ENCODE measurements around the gene RAD51B.

Gene RAD51B

GRCh38 chr14:68241862-68242487 is 422.4 kb downstream of the RAD51B start:
- Mint-ChIP-seq H3K4me3 (no peak overlapping the region), H3K36me3 (peaks cover 5% of the 10 kb centered on the region), H3K4me1 (peaks cover 16% of the 10 kb centered on the region), H3K27ac (no peak overlapping the region), H3K9me3 (no peaks in the 10 kb centered on the region), H3K27me3 (no peaks in the 10 kb centered on the region)
- ATAC-seq: no peak

- no peaks in the 10 kb centered on the region for H3K9me3 Mint-ChIP-seq
- peaks cover 23% of the 10 kb centered on the region for H3K4me1 Mint-ChIP-seq
- H3K36me3 Mint-ChIP-seq: no peaks in the 10 kb centered on the region
- H3K27me3 Mint-ChIP-seq: no peaks in the 10 kb centered on the region
- no peak overlapping the region for H3K4me3 Mint-ChIP-seq
- no peak for ATAC-seq
- H3K27ac Mint-ChIP-seq: no peak overlapping the region
Measured at GRCh38 chr14:68243450-68244010, 424.0 kb downstream of the RAD51B start.

- Mint-ChIP-seq H3K4me3 (no peak overlapping the region), H3K27me3 (no peaks in the 10 kb centered on the region), H3K36me3 (no peaks in the 10 kb centered on the region), H3K4me1 (peaks cover 24% of the 10 kb centered on the region), H3K9me3 (no peaks in the 10 kb centered on the region), H3K27ac (no peak overlapping the region)
- ATAC-seq: no peak
Measured at GRCh38 chr14:68244262-68244980, 424.8 kb downstream of the RAD51B start.

- Mint-ChIP-seq H3K27me3 (no peaks in the 10 kb centered on the region), H3K4me1 (peaks cover 31% of the 10 kb centered on the region), H3K9me3 (no peaks in the 10 kb centered on the region), H3K4me3 (no peak overlapping the region), H3K27ac (peak overlapping the region; percentile 44), H3K36me3 (no peaks in the 10 kb centered on the region)
- no peak for ATAC-seq
Measured at GRCh38 chr14:68245146-68246073, 425.8 kb downstream of the RAD51B start.

- no peak for ATAC-seq
- Mint-ChIP-seq H3K36me3 (no peaks in the 10 kb centered on the region), H3K9me3 (no peaks in the 10 kb centered on the region), H3K4me1 (peaks cover 39% of the 10 kb centered on the region), H3K27ac (peak overlapping the region; percentile 44), H3K27me3 (no peaks in the 10 kb centered on the region), H3K4me3 (no peak overlapping the region)
Measured at GRCh38 chr14:68246074-68246785, 426.7 kb downstream of the RAD51B start.

- peaks cover 44% of the 10 kb centered on the region for H3K4me1 Mint-ChIP-seq
Measured at GRCh38 chr14:68246786-68247105, 427.2 kb downstream of the RAD51B start.

GRCh38 chr14:68247274-68247673 is 427.7 kb downstream of the RAD51B start:
- ATAC-seq: no peak
- Mint-ChIP-seq H3K9me3 (no peaks in the 10 kb centered on the region), H3K36me3 (no peaks in the 10 kb centered on the region), H3K4me1 (peaks cover 50% of the 10 kb centered on the region), H3K27ac (peak overlapping the region; percentile 44), H3K27me3 (no peaks in the 10 kb centered on the region), H3K4me3 (no peak overlapping the region)

More at GRCh38 chr14:68246786-68247105, 427.2 kb downstream of the RAD51B start:
- H3K9me3 Mint-ChIP-seq: no peaks in the 10 kb centered on the region
- H3K4me3 Mint-ChIP-seq: no peak overlapping the region
- no peaks in the 10 kb centered on the region for H3K27me3 Mint-ChIP-seq
- H3K36me3 Mint-ChIP-seq: no peaks in the 10 kb centered on the region
- peak overlapping the region; percentile 44 for H3K27ac Mint-ChIP-seq
- no peak for ATAC-seq

GRCh38 chr14:68247676-68248268 is 428.2 kb downstream of the RAD51B start:
- no peaks in the 10 kb centered on the region for H3K36me3 Mint-ChIP-seq
- peak overlapping the region; percentile 93 for H3K27ac Mint-ChIP-seq
- peaks cover 55% of the 10 kb centered on the region for H3K4me1 Mint-ChIP-seq
- no peak overlapping the region for H3K4me3 Mint-ChIP-seq
- H3K9me3 Mint-ChIP-seq: no peaks in the 10 kb centered on the region
- H3K27me3 Mint-ChIP-seq: no peaks in the 10 kb centered on the region
- no peak for ATAC-seq

GRCh38 chr14:68248481-68249255 is 429.1 kb downstream of the RAD51B start:
- H3K27ac Mint-ChIP-seq: peak overlapping the region; percentile 93
- no peaks in the 10 kb centered on the region for H3K36me3 Mint-ChIP-seq
- ATAC-seq: peak; percentile 87
- no peaks in the 10 kb centered on the region for H3K9me3 Mint-ChIP-seq
- no peak overlapping the region for H3K4me3 Mint-ChIP-seq
- H3K27me3 Mint-ChIP-seq: no peaks in the 10 kb centered on the region
- peaks cover 61% of the 10 kb centered on the region for H3K4me1 Mint-ChIP-seq

- no peak overlapping the region for H3K4me3 Mint-ChIP-seq
- ATAC-seq: no peak
- H3K4me1 Mint-ChIP-seq: peaks cover 63% of the 10 kb centered on the region
- no peaks in the 10 kb centered on the region for H3K9me3 Mint-ChIP-seq
- H3K27me3 Mint-ChIP-seq: no peaks in the 10 kb centered on the region
- peaks cover 2% of the 10 kb centered on the region for H3K36me3 Mint-ChIP-seq
- peak overlapping the region; percentile 93 for H3K27ac Mint-ChIP-seq
Measured at GRCh38 chr14:68249661-68250451, 430.3 kb downstream of the RAD51B start.

GRCh38 chr14:68250927-68251768 is 431.6 kb downstream of the RAD51B start:
- Mint-ChIP-seq H3K36me3 (peaks cover 6% of the 10 kb centered on the region), H3K27ac (peak overlapping the region; percentile 93), H3K9me3 (no peaks in the 10 kb centered on the region), H3K4me3 (peak overlapping the region; percentile 9), H3K27me3 (no peaks in the 10 kb centered on the region), H3K4me1 (peaks cover 75% of the 10 kb centered on the region)
- peak; percentile 56 for ATAC-seq

- peak overlapping the region; percentile 93 for H3K27ac Mint-ChIP-seq
- no peaks in the 10 kb centered on the region for H3K9me3 Mint-ChIP-seq
- peak; percentile 7 for ATAC-seq
- H3K4me1 Mint-ChIP-seq: peaks cover 78% of the 10 kb centered on the region
- peak overlapping the region; percentile 9 for H3K4me3 Mint-ChIP-seq
- no peaks in the 10 kb centered on the region for H3K27me3 Mint-ChIP-seq
- H3K36me3 Mint-ChIP-seq: peaks cover 10% of the 10 kb centered on the region
Measured at GRCh38 chr14:68251769-68252100, 432.2 kb downstream of the RAD51B start.
